ENCODE data around the gene B4GALNT1. TPM values are rescaled to one million over a fixed set of nuclear protein-coding genes. Genes with fewer than 3 reads are reported as not detected.

The B4GALNT1 gene
- total and polyA plus RNA-seq, 2 of the 13 experiments (the other 11 are each of a cell fraction or from before 2014, with no cell fraction given) = 4.5 to 5.4 TPM

DNA sequence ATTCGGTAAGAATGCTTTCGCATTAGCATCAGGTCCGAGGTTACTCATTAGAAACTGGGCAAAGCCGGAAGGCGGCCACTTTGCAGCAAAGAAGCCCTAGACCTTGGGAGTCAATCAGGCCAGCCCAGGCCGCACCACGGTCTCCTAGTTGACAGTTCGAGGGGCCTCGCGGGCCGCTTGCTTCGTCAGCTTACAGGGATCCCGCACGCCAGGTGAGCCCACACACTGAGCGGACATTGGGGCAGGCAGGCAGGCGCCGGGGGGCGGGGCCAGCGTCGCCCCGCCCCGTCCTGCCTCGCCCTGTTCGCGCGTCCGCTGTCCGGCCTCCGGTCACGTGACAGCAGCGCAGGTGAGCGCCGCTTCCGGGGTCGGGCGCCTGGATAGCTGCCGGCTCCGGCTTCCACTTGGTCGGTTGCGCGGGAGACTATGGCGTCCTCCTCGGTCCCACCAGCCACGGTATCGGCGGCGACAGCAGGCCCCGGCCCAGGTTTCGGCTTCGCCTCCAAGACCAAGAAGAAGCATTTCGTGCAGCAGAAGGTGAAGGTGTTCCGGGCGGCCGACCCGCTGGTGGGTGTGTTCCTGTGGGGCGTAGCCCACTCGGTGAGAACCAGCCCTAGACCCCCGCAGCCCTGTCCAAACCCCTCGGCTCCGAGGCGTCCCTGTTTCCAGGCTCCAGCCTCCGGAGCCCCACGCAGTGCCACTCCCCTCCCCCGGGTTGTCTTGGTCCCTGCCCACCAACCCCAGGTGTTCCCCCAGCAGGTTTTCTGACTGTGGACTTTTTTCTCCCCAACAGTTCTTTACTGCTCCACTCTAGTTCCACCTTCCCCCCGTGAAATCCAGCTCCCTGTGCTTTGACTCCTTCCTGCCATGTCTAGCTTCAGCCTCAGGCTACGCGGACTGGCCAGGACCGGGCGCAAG, 41.9 kb downstream of the B4GALNT1 start, which contains the start of gene PIP4K2C (continued):
- peak; percentile 79 for TF ChIP-seq THAP11 (CRISPR knock-in tag; IDR thresholded peaks at IDR 0.05)
- TF ChIP-seq, protein P1, sequence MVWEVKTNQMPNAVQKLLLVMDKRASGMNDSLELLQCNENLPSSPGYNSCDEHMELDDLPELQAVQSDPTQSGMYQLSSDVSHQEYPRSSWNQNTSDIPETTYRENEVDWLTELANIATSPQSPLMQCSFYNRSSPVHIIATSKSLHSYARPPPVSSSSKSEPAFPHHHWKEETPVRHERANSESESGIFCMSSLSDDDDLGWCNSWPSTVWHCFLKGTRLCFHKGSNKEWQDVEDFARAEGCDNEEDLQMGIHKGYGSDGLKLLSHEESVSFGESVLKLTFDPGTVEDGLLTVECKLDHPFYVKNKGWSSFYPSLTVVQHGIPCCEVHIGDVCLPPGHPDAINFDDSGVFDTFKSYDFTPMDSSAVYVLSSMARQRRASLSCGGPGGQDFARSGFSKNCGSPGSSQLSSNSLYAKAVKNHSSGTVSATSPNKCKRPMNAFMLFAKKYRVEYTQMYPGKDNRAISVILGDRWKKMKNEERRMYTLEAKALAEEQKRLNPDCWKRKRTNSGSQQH (CRISPR knock-in tag; IDR thresholded peaks at IDR 0.05; ENCODE audit: low read depth) = 0 out of 2 replicates have a peak, but pooled peaks have one; percentile 44
- TF ChIP-seq, protein P2, sequence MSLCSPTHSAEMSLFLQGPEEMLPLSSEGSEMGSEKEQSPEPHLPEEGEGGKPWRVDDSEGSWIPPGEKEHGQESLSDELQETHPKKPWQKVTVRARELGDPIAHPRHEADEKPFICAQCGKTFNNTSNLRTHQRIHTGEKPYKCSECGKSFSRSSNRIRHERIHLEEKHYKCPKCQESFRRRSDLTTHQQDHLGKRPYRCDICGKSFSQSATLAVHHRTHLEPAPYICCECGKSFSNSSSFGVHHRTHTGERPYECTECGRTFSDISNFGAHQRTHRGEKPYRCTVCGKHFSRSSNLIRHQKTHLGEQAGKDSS (CRISPR knock-in tag; IDR thresholded peaks at IDR 0.05; ENCODE audit: borderline replicate concordance, low read depth) = 0 out of 2 replicates have a peak, but pooled peaks have one; percentile 24
- TF ChIP-seq, protein P3, sequence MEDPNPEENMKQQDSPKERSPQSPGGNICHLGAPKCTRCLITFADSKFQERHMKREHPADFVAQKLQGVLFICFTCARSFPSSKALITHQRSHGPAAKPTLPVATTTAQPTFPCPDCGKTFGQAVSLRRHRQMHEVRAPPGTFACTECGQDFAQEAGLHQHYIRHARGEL (CRISPR knock-in tag; IDR thresholded peaks at IDR 0.05) = no peak
- 0 out of 2 replicates have a peak, but pooled peaks have one; percentile 19 for TF ChIP-seq ARNTL (CRISPR knock-in tag; IDR thresholded peaks at IDR 0.05)
- TF ChIP-seq, protein P4, sequence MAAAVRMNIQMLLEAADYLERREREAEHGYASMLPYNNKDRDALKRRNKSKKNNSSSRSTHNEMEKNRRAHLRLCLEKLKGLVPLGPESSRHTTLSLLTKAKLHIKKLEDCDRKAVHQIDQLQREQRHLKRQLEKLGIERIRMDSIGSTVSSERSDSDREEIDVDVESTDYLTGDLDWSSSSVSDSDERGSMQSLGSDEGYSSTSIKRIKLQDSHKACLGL (CRISPR knock-in tag; IDR thresholded peaks at IDR 0.05) = peak; percentile 81
- 0 out of 2 replicates have a peak, but pooled peaks have one; percentile 13 for TF ChIP-seq ZNF33B (CRISPR knock-in tag; IDR thresholded peaks at IDR 0.05)
- peak; percentile 55; the same call in 1 of the 2 replicates for TF ChIP-seq ELF4 (CRISPR knock-in tag; IDR thresholded peaks at IDR 0.05; ENCODE audit: borderline replicate concordance)
- TF ChIP-seq, protein P5, sequence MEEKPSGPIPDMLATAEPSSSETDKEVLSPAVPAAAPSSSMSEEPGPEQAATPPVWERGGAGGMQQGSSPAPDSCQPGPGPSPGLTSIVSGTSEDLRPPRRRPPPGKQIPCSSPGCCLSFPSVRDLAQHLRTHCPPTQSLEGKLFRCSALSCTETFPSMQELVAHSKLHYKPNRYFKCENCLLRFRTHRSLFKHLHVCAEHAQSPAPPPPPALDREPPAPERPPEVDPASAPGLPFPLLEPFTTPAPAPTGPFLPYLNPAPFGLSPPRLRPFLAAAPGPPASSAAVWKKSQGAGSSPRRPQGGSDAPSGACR (CRISPR knock-in tag; IDR thresholded peaks at IDR 0.05) = 0 out of 2 replicates have a peak, but pooled peaks have one; percentile 37
- no peak for TF ChIP-seq ZNF24 (IDR thresholded peaks at IDR 0.05)
- no peak for TF ChIP-seq EHMT2 (IDR thresholded peaks at IDR 0.05; ENCODE audit: borderline replicate concordance, low read depth, low read length)
- TF ChIP-seq ZBTB3 (CRISPR knock-in tag; IDR thresholded peaks at IDR 0.05; ENCODE audit: borderline replicate concordance, low read depth) = no peak
- TF ChIP-seq KDM5B (CRISPR knock-in tag; IDR thresholded peaks at IDR 0.05; ENCODE audit: borderline replicate concordance) = peak; percentile 77
- no peak for TF ChIP-seq PAF1 (CRISPR knock-in tag; IDR thresholded peaks at IDR 0.05)
- TF ChIP-seq CAMTA2 (CRISPR knock-in tag; IDR thresholded peaks at IDR 0.05; ENCODE audit: borderline replicate concordance) = 0 out of 2 replicates have a peak, but pooled peaks have one; percentile 67
- TF ChIP-seq FOXK1 (CRISPR knock-in tag; IDR thresholded peaks at IDR 0.05; ENCODE audit: borderline replicate concordance, low read depth) = no peak
- TF ChIP-seq, protein P6, sequence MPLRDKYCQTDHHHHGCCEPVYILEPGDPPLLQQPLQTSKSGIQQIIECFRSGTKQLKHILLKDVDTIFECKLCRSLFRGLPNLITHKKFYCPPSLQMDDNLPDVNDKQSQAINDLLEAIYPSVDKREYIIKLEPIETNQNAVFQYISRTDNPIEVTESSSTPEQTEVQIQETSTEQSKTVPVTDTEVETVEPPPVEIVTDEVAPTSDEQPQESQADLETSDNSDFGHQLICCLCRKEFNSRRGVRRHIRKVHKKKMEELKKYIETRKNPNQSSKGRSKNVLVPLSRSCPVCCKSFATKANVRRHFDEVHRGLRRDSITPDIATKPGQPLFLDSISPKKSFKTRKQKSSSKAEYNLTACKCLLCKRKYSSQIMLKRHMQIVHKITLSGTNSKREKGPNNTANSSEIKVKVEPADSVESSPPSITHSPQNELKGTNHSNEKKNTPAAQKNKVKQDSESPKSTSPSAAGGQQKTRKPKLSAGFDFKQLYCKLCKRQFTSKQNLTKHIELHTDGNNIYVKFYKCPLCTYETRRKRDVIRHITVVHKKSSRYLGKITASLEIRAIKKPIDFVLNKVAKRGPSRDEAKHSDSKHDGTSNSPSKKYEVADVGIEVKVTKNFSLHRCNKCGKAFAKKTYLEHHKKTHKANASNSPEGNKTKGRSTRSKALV (CRISPR knock-in tag; IDR thresholded peaks at IDR 0.05) = no peak
- no peak; the same call in none of the 2 replicates for TF ChIP-seq ZNF335 (CRISPR knock-in tag; IDR thresholded peaks at IDR 0.05)
- TF ChIP-seq, protein P7, sequence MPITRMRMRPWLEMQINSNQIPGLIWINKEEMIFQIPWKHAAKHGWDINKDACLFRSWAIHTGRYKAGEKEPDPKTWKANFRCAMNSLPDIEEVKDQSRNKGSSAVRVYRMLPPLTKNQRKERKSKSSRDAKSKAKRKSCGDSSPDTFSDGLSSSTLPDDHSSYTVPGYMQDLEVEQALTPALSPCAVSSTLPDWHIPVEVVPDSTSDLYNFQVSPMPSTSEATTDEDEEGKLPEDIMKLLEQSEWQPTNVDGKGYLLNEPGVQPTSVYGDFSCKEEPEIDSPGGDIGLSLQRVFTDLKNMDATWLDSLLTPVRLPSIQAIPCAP (CRISPR knock-in tag; IDR thresholded peaks at IDR 0.05; ENCODE audit: low read depth) = no peak
- TF ChIP-seq MTA1 (CRISPR knock-in tag; IDR thresholded peaks at IDR 0.05; ENCODE audit: borderline replicate concordance) = peak; percentile 55; the same call in 1 of the 2 replicates
